Activated T-cell treated with anti-CD3 and anti-CD28 coated beads, Interleukin-2, amount 50 U/mL, for 4 hours (primary cell): Measurements from ENCODE around the gene KBTBD8. TPM values are rescaled to one million over a fixed set of nuclear protein-coding genes. Genes with fewer than 3 reads are reported as not detected.

Source experiments
- ATAC-seq, 2 donors: fragments of 200-7000 bp; cut with Tn5 transposase; one replicate each; pipeline ENCODE4 v1.10.0; 2021
- DNase-seq: peaks from one replicate; pipeline ENCODE4 v3.0.0-alpha.2; 2020
- H3K27me3 Mint-ChIP-seq: one replicate; pipeline ENCODE4 v1.8.0; 2021; ENCODE audit warnings: low read depth, mixed read lengths
- H3K36me3 Mint-ChIP-seq: one replicate; pipeline ENCODE4 v1.8.0; 2022; ENCODE audit warnings: mixed read lengths; ENCODE audit not compliant: insufficient read depth
- H3K4me1 Mint-ChIP-seq: one replicate; pipeline ENCODE4 v1.8.0; 2021; ENCODE audit warnings: low read depth, mixed read lengths
- H3K4me3 Mint-ChIP-seq: one replicate; pipeline ENCODE4 v1.8.0; 2021; ENCODE audit warnings: mild to moderate bottlenecking, moderate library complexity, mixed read lengths
- H3K9me3 Mint-ChIP-seq: one replicate; pipeline ENCODE4 v1.8.0; 2021; ENCODE audit warnings: mixed read lengths
- total RNA-seq, 3 donors: library from RNA; stranded (reverse); gene quantifications; one replicate each; pipeline ENCODE4 v1.2.1, GENCODE V29; 2021

Gene KBTBD8
- total RNA-seq, result 10 to 100 TPM; 32.1 to 47.5 (median 44.6) TPM

GRCh38 chr3:66998113-66998903, at the start of gene KBTBD8:
KBTBD8 (plus strand) TSS chr3:66998307; CDS start chr3:66998356, 49 bp downstream.
- Mint-ChIP-seq H3K9me3 (no peaks in the 10 kb centered on the region), H3K4me1 (peaks cover 34% of the 10 kb centered on the region)

GRCh38 chr3:66948838-66949237, 49.3 kb upstream of the KBTBD8 start:
- DNase-seq, result no peak
- Mint-ChIP-seq H3K4me1 (no peaks in the 10 kb centered on the region), H3K4me3 (no peak overlapping the region), H3K36me3 (no peaks in the 10 kb centered on the region), H3K27me3 (peaks cover 3% of the 10 kb centered on the region), H3K9me3 (no peaks in the 10 kb centered on the region)
- no peak for ATAC-seq

More at GRCh38 chr3:66998113-66998903, at the start of gene KBTBD8:
- peak; percentile 94 to 97 for ATAC-seq
- Mint-ChIP-seq H3K27me3 (peaks cover 13% of the 10 kb centered on the region), H3K4me3 (peak within 1 kb of the TSS; percentile 98), H3K36me3 (peaks cover 15% of the 10 kb centered on the region)
- DNase-seq, result peak; percentile 96

GRCh38 chr3:66949898-66950297, 48.2 kb upstream of the KBTBD8 start:
- no peak for ATAC-seq
- H3K36me3 Mint-ChIP-seq, result no peaks in the 10 kb centered on the region
- no peaks in the 10 kb centered on the region for H3K4me1 Mint-ChIP-seq
- no peaks in the 10 kb centered on the region for H3K9me3 Mint-ChIP-seq
- peaks cover 3% of the 10 kb centered on the region for H3K27me3 Mint-ChIP-seq
- H3K4me3 Mint-ChIP-seq, result no peak overlapping the region
- no peak for DNase-seq

GRCh38 chr3:66952357-66952756, 45.8 kb upstream of the KBTBD8 start:
- no peaks in the 10 kb centered on the region for H3K4me1 Mint-ChIP-seq
- H3K27me3 Mint-ChIP-seq, result peaks cover 6% of the 10 kb centered on the region
- no peak for DNase-seq
- no peak for ATAC-seq
- H3K9me3 Mint-ChIP-seq, result no peaks in the 10 kb centered on the region
- no peak overlapping the region for H3K4me3 Mint-ChIP-seq
- no peaks in the 10 kb centered on the region for H3K36me3 Mint-ChIP-seq

GRCh38 chr3:66953934-66954445, 44.1 kb upstream of the KBTBD8 start:
- no peaks in the 10 kb centered on the region for H3K36me3 Mint-ChIP-seq
- no peaks in the 10 kb centered on the region for H3K4me1 Mint-ChIP-seq
- ATAC-seq, result no peak
- peaks cover 6% of the 10 kb centered on the region for H3K27me3 Mint-ChIP-seq
- no peak for DNase-seq
- H3K9me3 Mint-ChIP-seq, result no peaks in the 10 kb centered on the region
- H3K4me3 Mint-ChIP-seq, result no peak overlapping the region

GRCh38 chr3:66956742-66957141, 41.4 kb upstream of the KBTBD8 start:
- no peak overlapping the region for H3K4me3 Mint-ChIP-seq
- no peaks in the 10 kb centered on the region for H3K36me3 Mint-ChIP-seq
- ATAC-seq (no peak), DNase-seq (no peak)
- H3K27me3 Mint-ChIP-seq, result peaks cover 17% of the 10 kb centered on the region
- no peaks in the 10 kb centered on the region for H3K9me3 Mint-ChIP-seq
- no peaks in the 10 kb centered on the region for H3K4me1 Mint-ChIP-seq

GRCh38 chr3:66957367-66957766, 40.7 kb upstream of the KBTBD8 start:
- H3K9me3 Mint-ChIP-seq, result no peaks in the 10 kb centered on the region
- DNase-seq, result no peak
- no peaks in the 10 kb centered on the region for H3K36me3 Mint-ChIP-seq
- H3K4me3 Mint-ChIP-seq, result no peak overlapping the region
- ATAC-seq, result no peak
- H3K4me1 Mint-ChIP-seq, result no peaks in the 10 kb centered on the region
- H3K27me3 Mint-ChIP-seq, result peaks cover 21% of the 10 kb centered on the region

- ATAC-seq (no peak), DNase-seq (no peak)
- Mint-ChIP-seq H3K9me3 (no peaks in the 10 kb centered on the region), H3K36me3 (no peaks in the 10 kb centered on the region), H3K4me1 (no peaks in the 10 kb centered on the region), H3K27me3 (peaks cover 21% of the 10 kb centered on the region), H3K4me3 (no peak overlapping the region)
These were observed 40.0 kb upstream of the KBTBD8 start for GRCh38 chr3:66958067-66958466.

- H3K27me3 Mint-ChIP-seq, result peaks cover 23% of the 10 kb centered on the region
- ATAC-seq (no peak), DNase-seq (no peak)
- H3K4me1 Mint-ChIP-seq, result no peaks in the 10 kb centered on the region
- no peak overlapping the region for H3K4me3 Mint-ChIP-seq
- H3K9me3 Mint-ChIP-seq, result no peaks in the 10 kb centered on the region
- no peaks in the 10 kb centered on the region for H3K36me3 Mint-ChIP-seq
These were observed 35.4 kb upstream of the KBTBD8 start for GRCh38 chr3:66962664-66963063.

GRCh38 chr3:66971245-66971644, 26.9 kb upstream of the KBTBD8 start:
- Mint-ChIP-seq H3K4me3 (no peak overlapping the region), H3K36me3 (no peaks in the 10 kb centered on the region), H3K9me3 (no peaks in the 10 kb centered on the region), H3K27me3 (peaks cover 3% of the 10 kb centered on the region), H3K4me1 (peaks cover 10% of the 10 kb centered on the region)
- DNase-seq (no peak), ATAC-seq (no peak)

- H3K9me3 Mint-ChIP-seq, result no peaks in the 10 kb centered on the region
- DNase-seq (peak; percentile 57), ATAC-seq (peak; percentile 90 to 92)
- peaks cover 10% of the 10 kb centered on the region for H3K4me1 Mint-ChIP-seq
- H3K27me3 Mint-ChIP-seq, result peaks cover 3% of the 10 kb centered on the region
- H3K36me3 Mint-ChIP-seq, result no peaks in the 10 kb centered on the region
- peak overlapping the region; percentile 73 for H3K4me3 Mint-ChIP-seq
These were observed 26.1 kb upstream of the KBTBD8 start for GRCh38 chr3:66971891-66972551.

- DNase-seq, result no peak
- H3K9me3 Mint-ChIP-seq, result no peaks in the 10 kb centered on the region
- no peaks in the 10 kb centered on the region for H3K27me3 Mint-ChIP-seq
- H3K4me1 Mint-ChIP-seq, result no peaks in the 10 kb centered on the region
- H3K36me3 Mint-ChIP-seq, result no peaks in the 10 kb centered on the region
- ATAC-seq, result no peak
- H3K4me3 Mint-ChIP-seq, result no peak overlapping the region
These were observed 17.3 kb upstream of the KBTBD8 start for GRCh38 chr3:66980791-66981190.

GRCh38 chr3:66983101-66983500, 15.0 kb upstream of the KBTBD8 start:
- Mint-ChIP-seq H3K4me1 (no peaks in the 10 kb centered on the region), H3K9me3 (no peaks in the 10 kb centered on the region), H3K4me3 (no peak overlapping the region), H3K27me3 (no peaks in the 10 kb centered on the region), H3K36me3 (no peaks in the 10 kb centered on the region)
- DNase-seq, result no peak
- no peak for ATAC-seq

GRCh38 chr3:66985336-66985920, 12.7 kb upstream of the KBTBD8 start:
- Mint-ChIP-seq H3K4me3 (no peak overlapping the region), H3K27me3 (no peaks in the 10 kb centered on the region), H3K4me1 (no peaks in the 10 kb centered on the region), H3K36me3 (no peaks in the 10 kb centered on the region), H3K9me3 (no peaks in the 10 kb centered on the region)
- ATAC-seq (no peak), DNase-seq (no peak)
